Keratinocyte (primary cell): ENCODE data around the gene CORO2B. TPM values are rescaled to one million over a fixed set of nuclear protein-coding genes. Genes with fewer than 3 reads are reported as not detected.

Experiments
- DNase-seq: peaks from one replicate; pipeline ENCODE4 v3.0.0-alpha.2; 2011; ENCODE audit warnings: low read depth, missing footprints, low spot score
- FAIRE-seq: peaks from 2 replicates; lab custom pipeline; 2011; peaks lifted over from hg19 to GRCh38; lab: Jason Lieb, UNC
- H2AFZ ChIP-seq: 2 replicates; pipeline ENCODE4 v1.6.0; 2012; ENCODE audit warnings: low read length, control low read depth, inconsistent platforms; ENCODE audit not compliant: control insufficient read depth
- H3K27ac ChIP-seq: 2 replicates; pipeline ENCODE4 v1.5.1; 2011; ENCODE audit warnings: low read length; ENCODE audit not compliant: control insufficient read depth, insufficient read depth
- H3K27me3 ChIP-seq: 3 replicates; pipeline ENCODE4 v1.6.0; 2011; ENCODE audit warnings: low read length; ENCODE audit not compliant: control insufficient read depth, insufficient read depth; ENCODE audit errors: extremely low read depth
- H3K36me3 ChIP-seq, 2 experiments: 2 replicates in 1 of 2; 3 replicates in 1 of 2; pipeline ENCODE4 v1.5.1; 2011; ENCODE audit warnings: low read length in 2 of 2, mild to moderate bottlenecking in 1 of 2; ENCODE audit not compliant: control insufficient read depth in 2 of 2, insufficient read depth in 2 of 2; ENCODE audit errors: extremely low read depth in 1 of 2
- H3K4me1 ChIP-seq: 3 replicates; pipeline ENCODE4 v1.5.1; 2011; ENCODE audit warnings: low read length; ENCODE audit not compliant: control insufficient read depth, insufficient read depth; ENCODE audit errors: extremely low read depth
- H3K4me2 ChIP-seq: 3 replicates; pipeline ENCODE4 v1.6.0; 2011; ENCODE audit warnings: low read depth, low read length; ENCODE audit not compliant: control insufficient read depth, insufficient read depth; ENCODE audit errors: extremely low read depth
- H3K4me3 ChIP-seq, 3 experiments: fragments of 200-600 bp in 1 of 3; sonication (generic) in 1 of 3; 2 replicates in 2 of 3; 3 replicates in 1 of 3; pipeline ENCODE4 v1.5.1; 2011 to 2016; ENCODE audit warnings: low read length in 3 of 3, mild to moderate bottlenecking in 3 of 3, control low read depth in 2 of 3, inconsistent platforms in 1 of 3, low read depth in 1 of 3, mixed read lengths in 1 of 3, mixed run types in 1 of 3, moderate library complexity in 1 of 3; ENCODE audit not compliant: control insufficient read depth in 2 of 3, insufficient read depth in 2 of 3; ENCODE audit errors: extremely low read depth in 1 of 3
- H3K79me2 ChIP-seq: 2 replicates; pipeline ENCODE4 v1.6.0; 2012; ENCODE audit warnings: low read length; ENCODE audit not compliant: control insufficient read depth, insufficient read depth
- H3K9ac ChIP-seq: 3 replicates; pipeline ENCODE4 v1.6.0; 2011; ENCODE audit warnings: low read length; ENCODE audit not compliant: control insufficient read depth, insufficient read depth; ENCODE audit errors: extremely low read depth
- H3K9me1 ChIP-seq: 3 replicates; pipeline ENCODE4 v1.6.0; 2011; ENCODE audit warnings: low read length; ENCODE audit not compliant: control insufficient read depth, insufficient read depth; ENCODE audit errors: extremely low read depth
- H3K9me3 ChIP-seq: 2 replicates; pipeline ENCODE4 v1.5.1; 2012; ENCODE audit warnings: low read depth, low read length; ENCODE audit not compliant: control insufficient read depth
- H4K20me1 ChIP-seq: 3 replicates; pipeline ENCODE4 v1.6.0; 2011; ENCODE audit warnings: low read length; ENCODE audit not compliant: control insufficient read depth, insufficient read depth; ENCODE audit errors: extremely low read depth
- CTCF ChIP-seq, 3 experiments: IDR thresholded peaks in 1 of 3; conservative IDR thresholded peaks in 1 of 3; optimal IDR thresholded peaks in 1 of 3; 2 replicates in 2 of 3; 3 replicates in 1 of 3; pipeline versions ENCODE3 to v1.5.1; 2011; ENCODE audit warnings: low read length in 3 of 3, mild to moderate bottlenecking in 3 of 3, moderate library complexity in 2 of 3, control low read depth in 1 of 3, inconsistent platforms in 1 of 3; ENCODE audit not compliant: insufficient read depth in 2 of 3; ENCODE audit errors: extremely low read depth in 1 of 3
- EZH2 ChIP-seq: IDR thresholded peaks from one replicate; pipeline ENCODE4 v1.6.1; 2012; ENCODE audit warnings: inconsistent platforms, mild to moderate bottlenecking, low read length, moderate library complexity
- dilution Hi-C: fragments of 300-500 bp; cut with MboI; formaldehyde crosslinking; loops from one replicate; pipeline ENCODE4 v1.7.0; 2020; ENCODE audit warnings: low sequenced_read_pairs; ENCODE audit not compliant: extremely low pct_ligation_motif_present
- polyA plus RNA-seq, 5 experiments: library from polyadenylated mRNA; depleted of rRNA in 3 of 5; stranded (reverse) in 3 of 5; stranded (forward) in 1 of 5; unstranded in 1 of 5; fragments of >200 nt; gene quantifications; 1 replicate in 1 of 5; 2 replicates in 3 of 5; 3 replicates in 1 of 5; pipeline versions ENCODE4 v1.2.1 to v1.2.3, GENCODE V29; 2011 to 2012; ENCODE audit warnings: missing spikeins in 2 of 5, low read depth in 1 of 5, low replicate concordance in 1 of 5

CORO2B gene
- polyA plus RNA-seq, 1 donor (not counting 4 experiments of a cell fraction or from before 2014, with no cell fraction given), result 0.13 TPM

GRCh38 chr15:68536331-68537095, 42.3 kb upstream of the CORO2B start:
- H3K27me3 ChIP-seq, result peaks cover 6% of the 10 kb centered on the region
- H3K79me2 ChIP-seq, result no peaks in the 10 kb centered on the region
- H3K9ac ChIP-seq, result no peak overlapping the region
- H4K20me1 ChIP-seq, result no peaks in the 10 kb centered on the region
- no peaks in the 10 kb centered on the region for H3K36me3 ChIP-seq
- H3K27ac ChIP-seq, result no peak overlapping the region
- no peaks in the 10 kb centered on the region for H3K4me1 ChIP-seq
- no peak overlapping the region for H3K4me3 ChIP-seq
- H3K4me2 ChIP-seq, result no peak overlapping the region
- H2AFZ ChIP-seq, result no peak overlapping the region
- H3K9me3 ChIP-seq, result no peaks in the 10 kb centered on the region
- FAIRE-seq, result no peak
- dilution Hi-C loops, result no loop called here
- TF ChIP-seq EZH2, result no peak
- TF ChIP-seq CTCF (optimal IDR thresholded peaks at IDR 0.05 in 1 of 3, IDR thresholded peaks at IDR 0.05 in 1 of 3, conservative IDR thresholded peaks at IDR 0.05 in 1 of 3; ENCODE audit: extremely low read depth in 1 of 3, insufficient read depth in 2 of 3, low read length in 3 of 3), result no peak
- no peaks in the 10 kb centered on the region for H3K9me1 ChIP-seq
- DNase-seq, result no peak

GRCh38 chr15:68537097-68537496, 41.7 kb upstream of the CORO2B start:
- Histone ChIP-seq H3K36me3 (no peaks in the 10 kb centered on the region), H3K79me2 (no peaks in the 10 kb centered on the region), H3K9me3 (no peaks in the 10 kb centered on the region), H3K27ac (no peak overlapping the region), H3K9ac (no peak overlapping the region), H3K4me2 (no peak overlapping the region), H3K9me1 (no peaks in the 10 kb centered on the region), H2AFZ (no peak overlapping the region), H3K27me3 (peaks cover 6% of the 10 kb centered on the region), H3K4me1 (no peaks in the 10 kb centered on the region), H3K4me3 (no peak overlapping the region), H4K20me1 (no peaks in the 10 kb centered on the region)
- DNase-seq (no peak), FAIRE-seq (no peak)
- dilution Hi-C loops, result no loop called here
- TF ChIP-seq EZH2 (no peak), CTCF (optimal IDR thresholded peaks at IDR 0.05 in 1 of 3, IDR thresholded peaks at IDR 0.05 in 1 of 3, conservative IDR thresholded peaks at IDR 0.05 in 1 of 3; ENCODE audit: extremely low read depth in 1 of 3, insufficient read depth in 2 of 3, low read length in 3 of 3) (no peak)
